Esophagus muscularis mucosa (tissue), 4 donors: ENCODE data around the gene AMT.

ENCODE experiments used
- EP300 ChIP-seq: sonication (generic); formaldehyde crosslinking; IDR thresholded peaks from one replicate; pipeline ENCODE4 v1.6.1; 2017; ENCODE audit warnings: antibody characterized with exemption
- POLR2A ChIP-seq: fragments of 450-650 bp; IDR thresholded peaks from one replicate; pipeline ENCODE4 v1.6.1; 2017; ENCODE audit warnings: antibody characterized with exemption, moderate library complexity, mild to moderate bottlenecking, low read depth
- POLR2AphosphoS5 ChIP-seq, 2 donors: sonication (generic); formaldehyde crosslinking; IDR thresholded peaks; one replicate each; pipeline ENCODE4 v1.6.1; 2017; ENCODE audit warnings: antibody characterized with exemption in 2 of 2
- TF ChIP-seq, protein P1 (sequence below), 3 experiments: fragments of 200-600 bp in 2 of 3; fragments of 450-650 bp in 1 of 3; sonication (generic) in 2 of 3; IDR thresholded peaks; one replicate each; pipeline ENCODE4 v1.5.1; 2017 to 2019; ENCODE audit warnings: antibody characterized with exemption in 3 of 3, mild to moderate bottlenecking in 2 of 3, moderate library complexity in 1 of 3

DNA sequence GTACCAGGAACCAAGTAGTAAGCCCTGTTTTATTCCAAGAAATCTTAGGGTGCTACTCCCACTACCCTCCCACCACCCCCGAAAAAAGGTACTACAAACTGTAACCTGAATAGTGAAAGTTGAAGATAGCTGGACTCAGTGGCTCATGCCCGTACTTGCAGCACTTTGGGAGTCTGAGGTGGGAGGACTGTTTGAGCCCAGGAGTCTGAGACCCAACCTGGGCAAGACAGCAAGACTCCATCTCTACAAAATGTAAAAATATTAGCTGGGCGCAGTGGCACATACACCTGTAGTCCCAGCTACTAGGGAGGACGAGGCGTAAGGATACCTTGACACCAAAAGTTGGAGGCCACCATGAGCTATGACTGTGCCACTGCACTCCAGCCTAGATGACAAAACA lies 18.4 kb downstream of the AMT start:
- TF ChIP-seq POLR2A (no peak), EP300 (no peak), POLR2AphosphoS5 (IDR thresholded peaks at IDR 0.05) (no peak)
- TF ChIP-seq, protein P1, sequence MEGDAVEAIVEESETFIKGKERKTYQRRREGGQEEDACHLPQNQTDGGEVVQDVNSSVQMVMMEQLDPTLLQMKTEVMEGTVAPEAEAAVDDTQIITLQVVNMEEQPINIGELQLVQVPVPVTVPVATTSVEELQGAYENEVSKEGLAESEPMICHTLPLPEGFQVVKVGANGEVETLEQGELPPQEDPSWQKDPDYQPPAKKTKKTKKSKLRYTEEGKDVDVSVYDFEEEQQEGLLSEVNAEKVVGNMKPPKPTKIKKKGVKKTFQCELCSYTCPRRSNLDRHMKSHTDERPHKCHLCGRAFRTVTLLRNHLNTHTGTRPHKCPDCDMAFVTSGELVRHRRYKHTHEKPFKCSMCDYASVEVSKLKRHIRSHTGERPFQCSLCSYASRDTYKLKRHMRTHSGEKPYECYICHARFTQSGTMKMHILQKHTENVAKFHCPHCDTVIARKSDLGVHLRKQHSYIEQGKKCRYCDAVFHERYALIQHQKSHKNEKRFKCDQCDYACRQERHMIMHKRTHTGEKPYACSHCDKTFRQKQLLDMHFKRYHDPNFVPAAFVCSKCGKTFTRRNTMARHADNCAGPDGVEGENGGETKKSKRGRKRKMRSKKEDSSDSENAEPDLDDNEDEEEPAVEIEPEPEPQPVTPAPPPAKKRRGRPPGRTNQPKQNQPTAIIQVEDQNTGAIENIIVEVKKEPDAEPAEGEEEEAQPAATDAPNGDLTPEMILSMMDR (IDR thresholded peaks at IDR 0.05): no peak
